Hematopoietic multipotent progenitor cell treated with erythropoietin and hydrocortisone succinate and interleukin-3 and kit ligand, for 8 days (in vitro differentiated cells): ENCODE measurements around the gene LRRC17.
"Not testable (repeated sequence)": the region's sequence is repeated elsewhere in the genome, so short reads cannot be mapped to it uniquely, and the experiment has no call there.

Experiments
- DNase-seq: peaks from one replicate; pipeline ENCODE4 v3.0.0-alpha.2; 2015

LRRC17 gene

DNA sequence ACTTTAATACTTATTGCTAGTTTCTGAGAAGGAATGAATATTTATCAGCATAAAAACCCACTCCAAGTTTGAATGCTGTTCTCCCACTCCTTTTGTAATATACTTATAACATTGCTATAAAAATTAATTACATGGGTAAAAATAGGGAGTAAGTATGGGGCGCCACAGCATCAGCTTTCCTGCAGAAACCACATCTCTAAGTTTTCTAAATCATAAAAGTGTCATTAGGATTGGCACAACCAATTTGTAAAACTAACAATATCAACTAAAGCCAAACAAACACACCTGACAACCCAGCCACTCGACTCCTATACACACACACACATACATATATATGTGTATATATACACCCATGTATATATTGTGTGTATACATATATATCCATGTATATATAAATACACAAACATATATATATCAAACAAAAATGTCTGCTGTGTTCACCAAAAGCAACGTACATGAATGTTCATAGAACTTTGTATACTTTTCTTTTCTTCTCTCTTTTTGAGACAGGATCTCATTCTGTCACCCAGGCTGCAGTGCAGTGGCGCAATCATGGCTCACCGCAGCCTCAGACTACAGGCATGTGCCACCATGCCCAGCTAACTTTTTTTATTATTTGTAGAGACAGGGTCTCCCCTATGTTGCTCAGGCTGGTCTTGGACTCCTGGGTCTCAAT, 14.8 kb upstream of the LRRC17 start:
- DNase-seq, result no peak

DNA sequence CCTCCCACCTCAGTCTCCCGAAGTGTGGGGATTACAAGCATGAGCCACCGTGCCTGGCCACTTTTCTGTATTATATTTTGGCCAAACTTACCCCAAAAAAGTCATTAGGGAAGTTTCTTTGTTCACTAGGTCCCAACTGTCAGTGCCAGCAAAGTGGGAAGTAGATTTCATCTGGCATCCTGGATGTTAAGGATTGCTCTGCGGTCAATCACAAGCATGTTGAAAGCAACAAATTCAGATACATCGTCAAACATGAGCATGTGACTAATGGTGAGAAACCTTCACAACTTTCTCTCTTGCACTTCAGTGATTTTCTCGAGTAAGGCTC, 14.3 kb upstream of the LRRC17 start:
- DNase-seq, result no peak

DNA sequence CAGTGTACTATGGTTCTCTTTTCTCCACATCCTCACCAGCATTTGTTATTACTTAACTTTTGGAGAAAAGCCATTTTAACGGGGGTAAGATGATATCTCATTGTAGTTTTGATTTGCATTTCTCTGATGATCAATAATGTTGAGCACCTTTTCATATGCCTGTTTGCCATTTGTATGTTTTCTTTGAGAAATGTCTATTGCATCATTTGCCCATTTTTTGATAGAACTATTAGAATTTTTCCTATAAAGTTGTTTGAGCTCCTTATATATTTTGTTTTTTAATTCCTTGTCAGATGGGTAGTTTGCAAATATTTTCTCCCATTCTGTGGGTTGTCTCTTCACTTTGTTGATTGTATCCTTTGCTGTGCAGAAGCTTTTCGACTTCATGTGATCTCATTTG, 10.7 kb upstream of the LRRC17 start:
- DNase-seq, result not testable (repeated sequence)

DNA sequence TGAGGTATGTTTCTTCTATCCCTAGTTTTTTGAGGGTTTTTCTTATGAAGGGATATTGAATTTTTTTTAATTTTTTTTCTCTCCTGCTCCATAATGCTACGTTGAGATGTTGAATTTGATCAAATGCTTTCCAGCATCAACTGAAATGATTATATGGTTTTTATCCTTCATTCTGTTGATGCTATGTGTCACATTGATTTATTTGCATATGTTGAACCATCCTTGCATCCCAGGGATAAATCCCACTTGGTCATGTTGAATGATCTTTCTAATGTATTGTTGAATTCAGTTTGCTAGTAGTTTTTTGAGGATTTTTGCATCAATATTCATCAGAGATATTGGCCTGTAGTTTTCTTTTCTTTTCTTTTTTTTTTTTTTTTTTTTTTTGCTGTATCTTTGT, 9.2 kb upstream of the LRRC17 start:
- DNase-seq, result not testable (repeated sequence)

DNA sequence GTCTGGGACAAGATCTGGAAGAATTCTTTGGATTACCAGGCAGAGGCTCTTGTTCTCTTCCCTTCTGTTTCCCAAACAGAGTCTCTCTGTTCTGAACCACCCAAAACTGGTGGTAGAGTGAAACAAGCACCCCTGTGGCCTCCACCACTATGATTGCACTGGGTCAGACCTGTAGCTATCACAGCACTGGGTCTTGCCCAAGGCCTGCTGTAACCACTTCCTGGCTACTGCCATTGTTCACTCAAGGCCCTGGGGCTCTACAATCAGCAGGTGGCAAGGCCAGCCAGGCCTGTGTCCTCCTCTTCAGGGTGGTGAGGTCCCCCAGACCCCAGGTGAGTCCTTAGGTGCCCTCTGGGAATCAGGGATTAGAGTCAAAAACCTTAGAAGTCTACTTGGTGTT, 4.1 kb upstream of the LRRC17 start:
- no peak for DNase-seq

DNA sequence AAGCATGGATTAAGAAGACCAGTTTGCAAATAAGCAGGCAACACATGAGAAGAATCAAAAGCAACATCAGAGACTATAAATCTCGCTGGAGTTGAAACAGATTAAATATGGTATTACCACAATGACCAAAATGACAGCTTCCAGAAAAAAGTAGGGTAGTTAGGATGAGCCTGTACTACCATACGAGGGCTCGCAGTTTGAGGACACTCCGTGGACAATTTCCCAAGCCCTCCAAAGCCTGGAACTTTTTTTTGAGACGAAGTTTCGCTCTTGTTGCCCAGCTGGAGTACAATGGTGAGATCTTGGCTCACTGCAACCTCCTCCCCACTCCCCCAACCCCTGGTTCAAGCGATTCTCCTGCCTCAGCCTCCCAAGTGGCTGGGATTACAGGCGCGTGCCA, 1.0 kb downstream of the LRRC17 start:
- DNase-seq, result no peak

DNA sequence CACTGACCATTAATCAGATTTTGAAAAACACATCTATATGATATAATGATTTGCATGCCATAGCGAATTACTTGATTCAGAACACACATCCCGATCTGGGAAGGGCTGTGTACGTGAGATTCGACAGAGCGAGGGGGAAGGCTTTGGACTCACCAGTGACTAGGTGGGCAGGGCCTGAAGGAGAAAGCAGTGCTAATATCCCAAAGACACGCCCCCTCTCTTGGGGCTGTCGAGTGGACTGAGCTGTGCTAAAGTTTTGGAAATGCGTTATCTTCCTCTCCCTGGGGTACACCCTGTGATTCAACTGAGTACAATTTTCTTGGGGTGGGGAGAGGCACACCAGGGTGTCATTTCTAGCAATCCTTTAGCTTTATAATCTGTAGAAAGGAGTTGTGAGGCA, 1.8 kb downstream of the LRRC17 start:
- no peak for DNase-seq

DNA sequence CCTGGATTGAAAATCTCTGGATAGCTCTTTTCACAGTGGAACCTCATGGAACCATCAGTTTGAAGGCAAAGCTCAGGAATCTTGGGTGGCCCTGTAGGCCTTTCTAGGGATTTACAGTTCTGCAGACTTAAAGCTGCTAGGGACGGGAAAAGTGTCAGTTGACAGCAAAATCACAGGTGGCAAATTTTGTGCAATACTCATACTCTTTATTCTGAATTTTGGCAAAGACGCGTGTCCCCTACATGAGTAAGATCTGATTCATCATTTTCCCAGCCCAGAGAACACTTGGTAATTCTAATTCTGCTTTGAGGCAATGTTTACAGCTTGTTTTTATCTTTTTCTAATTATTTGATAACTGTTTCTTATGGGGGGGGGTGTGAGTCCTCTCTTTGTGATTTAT, 3.6 kb downstream of the LRRC17 start:
- no peak for DNase-seq

DNA sequence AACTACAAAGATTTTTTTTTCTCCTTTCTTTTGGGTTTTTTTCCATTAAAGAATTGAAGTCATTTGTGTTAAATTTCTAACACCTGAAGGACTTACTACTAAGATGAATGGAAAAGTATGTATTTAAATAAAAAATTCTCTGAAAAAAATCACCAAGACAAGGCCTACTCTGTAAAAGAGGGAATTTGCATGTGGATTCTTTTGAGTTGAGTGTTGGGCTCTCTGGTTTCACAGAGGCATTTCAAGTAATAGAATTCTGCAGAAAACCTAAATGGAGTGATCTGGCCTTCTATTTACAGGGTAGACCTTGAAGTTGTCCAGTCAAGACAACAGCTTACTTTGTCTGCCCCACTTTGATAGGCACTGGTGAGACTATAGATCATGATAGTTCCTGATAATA, 4.1 kb downstream of the LRRC17 start:
- no peak for DNase-seq

DNA sequence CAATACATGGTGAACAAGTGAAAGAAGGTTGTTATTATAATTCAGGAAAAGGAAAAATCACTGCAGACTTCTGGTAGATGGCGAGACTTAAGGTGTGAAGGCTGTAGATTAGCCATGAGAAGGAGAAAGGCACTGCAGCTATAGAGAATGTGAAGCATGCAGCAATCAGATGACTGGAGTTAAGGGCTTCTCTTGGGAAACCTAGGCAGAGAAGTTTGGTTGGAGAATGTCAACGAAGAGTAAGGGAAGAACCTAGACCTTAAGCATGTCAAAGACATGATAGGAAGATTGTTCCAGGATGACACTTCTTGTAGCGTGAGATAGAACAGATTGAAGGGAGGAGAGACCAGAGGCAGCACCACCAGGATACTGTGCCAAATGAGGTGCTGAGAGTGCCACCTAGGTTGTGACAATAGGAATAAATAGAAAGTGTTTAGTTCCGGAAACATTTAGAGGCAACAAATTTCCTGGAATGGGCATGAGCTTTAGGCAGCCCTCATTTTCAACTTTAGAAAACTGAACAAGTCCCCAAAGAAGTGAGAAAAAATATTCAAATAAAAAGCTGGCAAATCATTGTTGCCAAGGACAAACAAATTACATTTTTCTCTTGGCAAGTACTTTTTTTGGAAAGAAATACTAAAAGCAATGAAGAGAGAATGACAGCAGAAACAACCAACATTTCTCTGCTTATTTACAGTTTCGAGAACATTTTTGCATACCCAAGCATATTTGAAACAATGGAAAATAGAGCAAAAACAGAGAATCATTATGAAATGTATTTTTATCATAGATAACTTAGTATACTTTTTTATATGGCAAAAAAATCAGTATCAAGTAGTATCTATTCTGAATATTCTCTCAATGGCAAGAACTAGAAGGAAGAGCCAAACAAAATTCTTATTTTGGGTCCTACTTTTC, 4.9 kb downstream of the LRRC17 start:
- peak; percentile 12 for DNase-seq

DNA sequence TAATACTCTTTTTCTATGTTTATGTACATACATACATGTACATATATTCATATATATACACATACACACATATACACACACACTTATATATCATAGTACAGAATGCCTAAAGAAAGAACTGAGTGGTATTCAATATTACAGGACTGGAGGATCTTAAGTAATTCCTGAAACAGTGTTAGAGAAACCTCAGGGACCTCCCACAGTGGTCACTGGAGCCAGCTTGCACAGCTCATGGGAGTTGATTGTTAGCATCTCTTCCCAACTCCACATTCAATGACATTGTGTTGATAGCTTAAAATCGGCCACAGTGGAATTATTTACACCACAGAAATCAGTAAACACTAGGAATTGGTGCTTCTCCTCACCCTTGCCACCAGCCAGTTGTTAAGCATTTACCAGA, 6.0 kb downstream of the LRRC17 start:
- no peak for DNase-seq

DNA sequence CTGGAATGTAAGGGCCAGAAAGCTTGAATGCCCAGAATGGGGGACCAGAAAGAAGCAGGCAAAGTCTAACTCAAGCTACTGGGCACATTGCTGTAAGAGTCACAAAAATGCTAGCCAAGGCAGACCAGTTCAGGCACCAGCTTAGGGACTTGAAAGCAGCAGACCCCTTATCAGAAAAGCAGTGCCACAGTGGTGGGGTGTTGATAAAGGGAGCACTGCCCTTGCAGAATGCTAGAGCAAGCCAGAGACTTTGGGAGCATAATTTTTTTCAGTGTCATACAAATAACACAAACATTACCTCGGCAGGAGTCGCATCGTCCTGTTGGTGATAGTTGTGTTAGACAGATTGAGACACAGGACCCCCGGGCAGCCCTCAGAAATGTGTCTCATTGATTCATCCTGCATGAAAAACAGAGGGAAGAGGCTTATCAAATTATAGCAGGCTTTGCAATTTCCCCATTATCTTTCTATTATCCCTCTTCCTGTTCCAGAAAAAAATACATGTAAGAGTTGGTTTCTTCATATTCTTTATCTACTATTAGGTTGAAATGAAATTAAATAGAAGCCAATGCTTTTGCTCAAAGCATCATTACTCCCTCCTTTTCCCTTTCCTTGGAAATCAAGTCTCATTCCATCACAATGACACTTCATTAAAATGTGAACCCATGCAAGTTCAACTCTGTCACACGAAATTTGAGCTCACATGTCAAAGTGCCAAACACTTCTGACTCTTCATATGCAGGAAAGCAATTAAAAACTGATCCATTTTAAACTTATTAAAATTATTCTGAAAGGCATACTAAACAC, 13.4 kb downstream of the LRRC17 start:
- peak; percentile 97 for DNase-seq

DNA sequence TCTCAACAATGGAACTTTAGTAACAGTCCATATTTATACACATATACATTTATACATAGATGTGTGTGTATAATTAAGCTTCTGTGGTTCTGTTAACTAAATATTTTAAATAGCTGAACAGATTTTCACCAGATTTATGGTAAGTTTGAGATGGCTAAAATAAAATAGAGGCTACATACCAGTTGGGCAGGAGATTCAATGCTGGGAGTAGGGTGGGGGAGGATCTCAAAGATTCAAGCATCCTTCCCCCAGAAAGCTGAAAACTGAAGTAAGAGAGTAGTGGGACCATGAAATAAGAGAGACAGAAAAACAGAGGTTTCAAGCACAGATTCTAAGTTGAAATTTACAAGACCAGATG, 14.0 kb downstream of the LRRC17 start:
- DNase-seq, result no peak

DNA sequence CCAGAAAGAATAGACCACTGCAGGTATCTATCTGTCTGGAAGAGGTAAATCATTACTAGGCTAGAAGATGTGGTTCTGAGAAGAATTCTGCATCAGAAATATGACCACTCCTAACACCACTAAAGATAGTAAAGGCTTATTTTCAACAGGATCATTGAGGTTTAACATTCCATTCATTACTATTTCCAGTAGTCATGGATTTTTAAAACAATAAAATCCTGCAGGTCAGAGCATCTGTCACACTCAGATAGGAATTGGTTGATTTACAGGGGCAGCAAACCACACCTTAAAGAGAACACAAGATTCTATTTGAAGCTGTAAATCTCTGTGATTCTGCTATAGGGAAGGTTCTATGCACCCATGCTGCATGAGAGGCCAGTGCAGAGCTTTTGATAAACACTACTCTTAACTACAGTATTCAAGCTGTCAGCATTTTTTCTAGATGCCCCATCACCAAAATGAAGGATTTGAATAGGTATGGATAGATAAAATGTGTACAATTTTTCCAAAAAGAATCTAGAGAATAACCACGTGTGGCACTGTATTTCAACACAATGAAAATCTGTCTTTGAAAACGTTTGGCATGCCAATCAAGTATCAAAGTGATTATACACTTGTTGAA, 14.6 kb downstream of the LRRC17 start:
- DNase-seq, result no peak

DNA sequence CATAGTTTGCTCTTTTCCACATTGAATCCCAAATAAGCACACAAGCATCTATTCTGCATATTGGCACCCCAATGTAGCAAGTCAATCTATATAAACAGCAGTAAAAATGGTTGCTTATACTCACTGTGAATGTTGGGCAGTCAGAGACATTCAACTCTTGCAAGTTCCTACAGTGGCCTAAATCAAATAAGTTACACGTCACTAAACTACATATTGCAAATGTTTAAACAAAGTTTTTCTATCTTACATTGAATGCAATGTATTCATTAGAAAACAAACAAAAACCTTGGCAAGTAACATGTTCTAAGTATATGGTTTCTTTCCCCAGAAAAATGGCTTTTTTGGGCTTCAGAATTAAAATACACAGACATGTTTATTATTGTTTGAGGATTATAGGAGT, 19.0 kb downstream of the LRRC17 start:
- no peak for DNase-seq

DNA sequence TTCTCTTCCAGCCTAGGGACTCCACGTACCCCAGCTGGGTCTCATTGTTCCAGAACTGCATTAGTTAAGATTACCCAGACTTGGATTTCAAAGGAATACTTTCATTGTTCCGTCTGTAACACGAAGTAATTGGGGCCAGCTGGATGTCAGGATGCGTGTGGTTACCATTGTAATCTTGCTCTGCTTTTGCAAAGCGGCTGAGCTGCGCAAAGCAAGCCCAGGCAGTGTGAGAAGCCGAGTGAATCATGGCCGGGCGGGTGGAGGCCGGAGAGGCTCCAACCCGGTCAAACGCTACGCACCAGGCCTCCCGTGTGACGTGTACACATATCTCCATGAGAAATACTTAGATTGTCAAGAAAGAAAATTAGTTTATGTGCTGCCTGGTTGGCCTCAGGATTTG, 21.0 kb downstream of the LRRC17 start:
- no peak for DNase-seq

DNA sequence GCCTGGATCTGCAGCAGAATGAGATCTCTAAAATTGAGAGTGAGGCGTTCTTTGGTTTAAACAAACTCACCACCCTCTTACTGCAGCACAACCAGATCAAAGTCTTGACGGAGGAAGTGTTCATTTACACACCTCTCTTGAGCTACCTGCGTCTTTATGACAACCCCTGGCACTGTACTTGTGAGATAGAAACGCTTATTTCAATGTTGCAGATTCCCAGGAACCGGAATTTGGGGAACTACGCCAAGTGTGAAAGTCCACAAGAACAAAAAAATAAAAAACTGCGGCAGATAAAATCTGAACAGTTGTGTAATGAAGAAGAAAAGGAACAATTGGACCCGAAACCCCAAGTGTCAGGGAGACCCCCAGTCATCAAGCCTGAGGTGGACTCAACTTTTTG, 21.4 kb downstream of the LRRC17 start:
- DNase-seq, result no peak

DNA sequence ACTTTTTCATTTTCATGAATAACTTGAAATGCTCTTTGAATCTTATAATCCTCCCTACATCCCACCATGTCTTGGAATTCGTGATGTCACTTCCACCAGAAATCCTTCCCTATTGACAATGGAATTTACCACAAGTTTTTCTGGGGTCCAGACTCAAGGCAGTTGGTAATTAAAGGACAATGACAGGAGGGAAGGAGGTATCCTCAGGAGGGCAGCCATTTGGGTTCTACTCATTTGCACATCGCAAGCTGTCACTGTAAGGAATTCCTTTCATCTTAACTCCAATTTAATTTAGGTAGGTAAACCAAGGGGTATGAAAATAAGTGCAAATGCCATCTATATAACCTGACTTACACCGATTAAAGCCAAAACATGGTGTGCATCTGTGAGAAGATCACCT, 21.9 kb downstream of the LRRC17 start:
- no peak for DNase-seq

DNA sequence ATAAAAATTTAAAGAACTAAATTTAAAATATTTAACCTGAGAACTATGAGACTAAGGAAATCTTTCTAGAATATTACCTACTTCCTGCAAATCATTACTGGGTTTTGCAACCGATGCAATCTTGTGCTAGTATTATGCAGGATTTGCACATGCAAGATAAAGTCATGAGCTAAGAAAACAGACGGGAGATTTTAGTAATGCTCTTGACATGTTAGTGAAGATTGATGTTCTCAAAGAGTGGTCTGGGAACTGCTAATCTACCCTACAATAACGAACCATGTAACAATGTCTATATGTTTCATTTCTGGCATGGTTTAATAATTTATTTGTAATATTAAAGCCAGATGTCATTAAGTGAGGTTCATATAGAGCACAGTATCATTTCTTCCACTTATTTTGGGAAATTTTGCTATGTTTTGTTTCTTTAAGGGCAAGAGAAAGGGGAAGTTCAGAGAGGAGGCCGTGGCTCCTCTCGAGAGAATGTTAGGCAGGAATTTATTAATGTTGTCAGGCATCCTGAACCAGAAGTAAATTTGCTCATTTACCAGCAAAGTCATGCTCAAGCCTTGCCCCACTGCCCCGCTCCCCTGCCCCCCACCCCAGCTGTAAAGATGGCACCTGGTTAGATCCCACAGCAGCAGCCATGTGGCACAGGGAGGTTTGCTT, 22.8 kb downstream of the LRRC17 start:
- no peak for DNase-seq

DNA sequence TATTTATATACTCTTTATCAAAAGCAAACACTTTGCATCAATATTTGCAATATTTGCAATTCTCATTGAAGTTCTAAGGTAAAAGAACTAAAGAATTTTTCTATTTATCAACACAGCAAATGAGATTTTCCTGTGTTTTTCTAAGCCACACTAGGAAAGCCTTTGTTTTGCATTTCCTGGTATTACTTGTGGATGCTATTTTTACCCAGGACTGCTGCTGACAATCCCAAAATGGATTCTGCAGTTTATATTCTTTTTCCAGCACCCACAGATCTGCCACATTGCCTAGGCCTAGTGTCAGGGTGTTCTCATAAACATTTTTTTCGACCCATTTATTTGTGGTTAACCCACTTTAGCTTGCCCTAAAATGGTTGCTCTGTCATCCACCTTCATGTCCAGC, 25.9 kb downstream of the LRRC17 start:
- no peak for DNase-seq

DNA sequence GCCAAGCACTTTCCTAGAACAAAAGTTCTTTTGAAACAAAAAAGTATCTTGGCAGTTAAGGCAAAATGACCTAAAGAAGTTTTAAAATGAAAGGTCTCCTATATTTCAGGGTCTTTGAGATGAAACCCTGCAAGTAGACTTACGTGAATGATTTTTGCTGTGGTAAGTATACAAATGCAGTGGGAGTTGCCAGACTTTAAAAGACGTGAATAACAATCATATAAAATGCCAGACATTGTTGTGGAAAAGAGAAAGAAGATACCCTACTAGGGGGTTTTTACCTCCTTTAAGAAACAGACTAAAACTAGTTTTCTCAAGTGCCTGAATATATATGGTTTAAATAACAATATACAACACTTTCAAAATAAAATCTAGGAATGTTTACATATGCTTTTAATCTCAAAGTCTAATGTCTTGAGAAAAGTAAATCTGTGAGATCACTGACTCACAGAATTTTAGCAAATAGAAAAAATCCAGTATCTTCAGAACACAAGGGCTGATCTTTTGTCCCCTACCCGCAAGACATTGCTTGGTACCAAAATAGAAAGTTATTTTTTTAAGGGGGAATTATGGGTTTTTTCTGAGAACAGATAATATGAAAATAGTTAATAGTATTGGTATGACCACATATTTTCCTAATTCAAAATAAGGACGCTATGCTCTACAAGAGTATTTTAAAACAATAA, 29.5 kb downstream of the LRRC17 start:
- DNase-seq, result no peak

DNA sequence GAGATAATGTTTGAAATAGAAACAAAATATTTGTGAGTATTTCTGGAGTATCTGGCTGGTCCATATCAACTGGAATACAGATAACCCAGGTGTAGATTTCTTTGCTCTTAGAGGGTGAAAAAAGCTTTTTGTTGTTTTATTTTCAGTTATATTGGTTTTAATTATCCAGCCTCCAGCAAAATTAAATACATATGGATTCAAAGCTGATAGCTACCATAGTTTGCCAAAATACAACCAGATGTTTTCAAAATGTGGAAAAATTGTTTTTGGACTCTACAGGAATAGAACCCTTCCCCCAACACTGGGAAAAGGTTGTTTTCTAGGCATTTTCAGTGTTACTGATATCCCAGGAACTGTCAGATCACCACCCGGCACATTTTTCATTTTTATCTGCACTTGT, 30.1 kb downstream of the LRRC17 start:
- DNase-seq, result no peak
